GM18517 (cell line): Measurements from ENCODE around the gene DCTD.

Source experiments
- ATAC-seq: cut with Tn5 transposase; IDR thresholded peaks from one replicate; pipeline ENCODE4 v1.9.1; 2021; ENCODE audit warnings: mild to moderate bottlenecking, moderate library complexity; ENCODE audit not compliant: unreplicated experiment

The DCTD gene

GRCh38 chr4:182843808-182844325 lies 73.3 kb downstream of the DCTD start:
- no peak for ATAC-seq

- ATAC-seq = no peak
Measured at GRCh38 chr4:182842759-182843390, 74.3 kb downstream of the DCTD start.

GRCh38 chr4:182842104-182842600 lies 75.0 kb downstream of the DCTD start:
- ATAC-seq = no peak

GRCh38 chr4:182840108-182840507 lies 77.1 kb downstream of the DCTD start:
- no peak for ATAC-seq
